AG04449 (cell line): ENCODE data around the gene HADHA.

Source experiments
- CTCF ChIA-PET: fragments of 350-600 bp; formaldehyde crosslinking; extraction: SDS; loops from one replicate; lab custom pipeline; 2021; ENCODE audit warnings: antibody characterized with exemption; lab: Yijun Ruan, JAX
- POLR2A ChIA-PET: fragments of 400-600, 350-600 bp; formaldehyde crosslinking; extraction: SDS; loops from one replicate; lab custom pipeline; 2020; ENCODE audit warnings: antibody characterized with exemption, inconsistent platforms; lab: Yijun Ruan, JAX
- DNase-seq: peaks from one replicate; pipeline ENCODE4 v3.0.0-alpha.2; 2010; ENCODE audit warnings: low read depth, low spot score
- H3K4me3 ChIP-seq: 2 replicates; pipeline ENCODE4 v1.5.1; 2011; ENCODE audit warnings: low read depth, mild to moderate bottlenecking, control low read depth, low read length
- TF ChIP-seq, protein P1 (sequence below): IDR thresholded peaks from one replicate; pipeline ENCODE4 v1.5.1; 2011; ENCODE audit warnings: mild to moderate bottlenecking, moderate library complexity, low read length, control low read depth, inconsistent platforms; ENCODE audit not compliant: insufficient read depth; ENCODE audit errors: missing control alignments

Gene HADHA

GRCh38 chr2:26281226-26281625 is 36.8 kb upstream of the HADHA start:
- ChIA-PET POLR2A (no interaction called here), CTCF (no interaction called here)
- no peak overlapping the region for H3K4me3 ChIP-seq
- no peak for DNase-seq
- TF ChIP-seq, protein P1, sequence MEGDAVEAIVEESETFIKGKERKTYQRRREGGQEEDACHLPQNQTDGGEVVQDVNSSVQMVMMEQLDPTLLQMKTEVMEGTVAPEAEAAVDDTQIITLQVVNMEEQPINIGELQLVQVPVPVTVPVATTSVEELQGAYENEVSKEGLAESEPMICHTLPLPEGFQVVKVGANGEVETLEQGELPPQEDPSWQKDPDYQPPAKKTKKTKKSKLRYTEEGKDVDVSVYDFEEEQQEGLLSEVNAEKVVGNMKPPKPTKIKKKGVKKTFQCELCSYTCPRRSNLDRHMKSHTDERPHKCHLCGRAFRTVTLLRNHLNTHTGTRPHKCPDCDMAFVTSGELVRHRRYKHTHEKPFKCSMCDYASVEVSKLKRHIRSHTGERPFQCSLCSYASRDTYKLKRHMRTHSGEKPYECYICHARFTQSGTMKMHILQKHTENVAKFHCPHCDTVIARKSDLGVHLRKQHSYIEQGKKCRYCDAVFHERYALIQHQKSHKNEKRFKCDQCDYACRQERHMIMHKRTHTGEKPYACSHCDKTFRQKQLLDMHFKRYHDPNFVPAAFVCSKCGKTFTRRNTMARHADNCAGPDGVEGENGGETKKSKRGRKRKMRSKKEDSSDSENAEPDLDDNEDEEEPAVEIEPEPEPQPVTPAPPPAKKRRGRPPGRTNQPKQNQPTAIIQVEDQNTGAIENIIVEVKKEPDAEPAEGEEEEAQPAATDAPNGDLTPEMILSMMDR = no peak

DNA sequence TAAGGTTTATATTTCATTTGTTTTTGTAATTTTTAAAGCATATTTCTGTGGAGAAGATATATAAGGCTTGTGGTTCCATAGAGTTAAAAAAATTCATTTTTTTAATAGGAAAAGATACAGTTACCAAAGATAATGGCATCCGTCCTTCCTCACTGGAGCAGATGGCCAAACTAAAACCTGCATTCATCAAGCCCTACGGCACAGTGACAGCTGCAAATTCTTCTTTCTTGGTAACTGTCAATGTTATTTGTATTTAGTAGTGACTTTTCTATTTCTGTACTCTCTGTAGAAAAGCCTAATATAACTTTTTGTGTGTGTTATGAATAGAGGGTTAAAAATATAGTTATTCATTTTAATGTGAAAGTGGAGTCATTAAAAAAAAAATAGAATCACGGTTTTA is 35.5 kb upstream of the HADHA start:
- POLR2A ChIA-PET = no interaction called here
- no peak overlapping the region for H3K4me3 ChIP-seq
- TF ChIP-seq, protein P1 = no peak
- CTCF ChIA-PET = no interaction called here
- no peak for DNase-seq

DNA sequence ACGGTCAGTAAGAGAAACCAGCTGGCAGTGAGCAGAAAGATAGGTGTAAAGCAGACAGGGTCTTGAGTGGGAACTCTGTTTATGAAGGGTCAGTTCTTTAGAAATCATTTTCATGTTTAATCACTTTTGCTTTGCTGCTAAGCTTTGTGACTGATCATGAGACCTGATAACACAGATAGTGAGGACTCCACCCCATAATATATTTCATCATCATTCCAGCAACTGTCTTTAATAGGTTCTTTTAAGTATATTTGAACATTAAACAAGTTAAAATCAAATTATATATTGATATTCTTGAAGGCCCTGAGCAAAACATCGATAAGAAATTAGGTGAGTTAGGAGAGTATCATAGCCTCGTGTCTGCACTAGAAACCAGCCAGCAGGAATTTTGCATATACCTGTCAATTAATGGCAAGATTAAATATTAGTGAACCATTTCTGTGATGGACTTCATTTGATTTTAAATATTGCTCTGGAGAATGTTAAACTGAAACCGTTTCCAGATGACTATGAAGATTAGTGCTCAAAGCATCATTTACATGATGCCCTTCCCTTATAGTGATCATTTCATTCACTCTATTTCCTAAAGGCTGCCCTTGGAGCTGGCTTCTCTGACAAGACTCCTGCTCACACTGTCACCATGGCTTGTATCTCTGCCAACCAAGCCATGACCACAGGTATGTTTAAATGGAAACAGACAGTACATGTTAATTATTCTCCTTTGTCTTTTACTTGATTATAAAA is 32.2 kb upstream of the HADHA start:
- no peak overlapping the region for H3K4me3 ChIP-seq
- POLR2A ChIA-PET = no interaction called here
- TF ChIP-seq, protein P1 = no peak
- DNase-seq = no peak
- CTCF ChIA-PET = no interaction called here

DNA sequence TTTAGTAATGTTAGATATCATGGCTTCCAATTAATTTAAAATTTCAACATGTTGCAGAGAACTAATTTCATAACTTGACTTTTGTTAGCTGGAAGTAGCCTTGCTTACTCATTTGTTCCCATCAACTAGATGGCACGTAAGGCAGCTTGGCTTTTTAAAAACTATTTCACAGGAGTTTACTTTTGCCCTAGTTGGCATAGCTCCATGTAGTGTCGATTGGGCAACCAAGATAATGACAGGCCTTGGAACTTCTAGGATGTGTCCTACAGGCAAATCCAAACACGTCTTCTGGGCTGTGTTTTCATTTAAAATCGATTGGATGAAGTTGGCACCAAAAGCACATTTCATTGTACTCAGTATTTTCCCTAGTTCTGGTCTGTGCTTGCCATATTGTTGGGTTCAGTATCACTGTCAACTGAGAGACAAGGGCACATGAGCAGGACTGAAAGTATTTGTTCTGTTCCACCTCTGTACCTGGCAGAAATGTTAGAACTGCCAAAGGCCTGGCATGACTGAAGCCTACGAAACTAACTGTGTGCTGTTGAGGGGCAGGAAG is 29.7 kb upstream of the HADHA start:
- POLR2A ChIA-PET = interaction anchor here (0.6 kb wide), 1 partner anchor 71 kb away, joined by 3 read pairs; no protein-coding TSS in a partner anchor
- peak; percentile 36 for DNase-seq
- TF ChIP-seq, protein P1 = no peak
- CTCF ChIA-PET = interaction anchor here (1.1 to 2.4 kb wide), 2 partner anchors 56 to 323 kb away, joined by 4 to 6 read pairs; no protein-coding TSS in a partner anchor
- H3K4me3 ChIP-seq = no peak overlapping the region

DNA sequence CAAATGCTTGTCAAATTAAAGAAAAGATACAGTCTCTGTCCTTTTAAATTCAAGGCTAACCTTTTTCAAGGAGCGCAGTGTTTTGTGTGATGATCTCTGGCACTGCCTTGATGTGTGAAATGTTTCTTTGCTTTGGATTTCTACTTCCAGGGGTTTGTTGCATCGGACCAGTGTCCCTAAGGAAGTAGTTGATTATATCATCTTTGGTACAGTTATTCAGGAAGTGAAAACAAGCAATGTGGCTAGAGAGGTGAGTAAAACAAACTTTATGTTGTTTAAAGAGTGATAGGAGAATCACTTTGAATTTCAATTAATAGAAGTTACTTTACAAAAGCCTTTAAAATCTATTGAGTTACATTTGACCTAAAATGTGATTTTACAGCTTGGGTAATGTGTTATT is 29.1 kb upstream of the HADHA start:
- CTCF ChIA-PET = interaction anchor here (2.4 kb wide), 1 partner anchor 57 kb away, joined by 6 read pairs; no protein-coding TSS in a partner anchor
- POLR2A ChIA-PET = no interaction called here
- no peak for DNase-seq
- no peak overlapping the region for H3K4me3 ChIP-seq
- TF ChIP-seq, protein P1 = no peak

DNA sequence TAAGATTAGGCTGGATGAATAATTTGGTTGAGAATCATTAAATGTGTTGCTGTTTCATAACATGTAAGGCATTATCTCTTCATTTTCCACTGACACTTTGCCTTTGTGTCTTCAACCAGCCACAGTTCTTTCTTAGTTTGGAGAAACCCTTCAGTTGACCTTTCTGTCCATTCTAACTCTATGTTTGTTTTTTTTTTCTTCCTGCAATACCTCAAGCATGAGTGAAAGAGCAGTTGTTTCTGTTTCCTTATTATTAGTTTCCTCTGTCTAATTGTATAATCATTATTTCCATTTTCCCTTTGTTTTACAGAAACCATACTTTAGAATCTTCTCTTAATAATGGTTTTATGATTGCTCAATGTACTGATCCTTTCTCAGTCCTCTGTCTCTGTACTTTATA is 25.9 kb upstream of the HADHA start:
- TF ChIP-seq, protein P1 = no peak
- ChIA-PET POLR2A (no interaction called here), CTCF (interaction anchor here (0.7 to 1.5 kb wide), 2 partner anchors 20 to 60 kb away, joined by 3 to 5 read pairs; no protein-coding TSS in a partner anchor)

More for the DNA sequence above, 25.9 kb upstream of the HADHA start:
- H3K4me3 ChIP-seq = no peak overlapping the region
- DNase-seq = no peak
